Measurements from ENCODE around the gene PELI2.

GRCh38 chr14:56224691-56225681, 106.8 kb downstream of the PELI2 start:
- TF ChIP-seq CTCF (IDR thresholded peaks at IDR 0.05): no peak
- TF ChIP-seq EZH2 (IDR thresholded peaks at IDR 0.05): no peak

All from neural progenitor cell (in vitro differentiated cells).